NT2/D1 (cell line): ENCODE results near the gene TMEM8B.

Source experiments
- DNase-seq: peaks from one replicate; pipeline ENCODE4 v3.0.0-alpha.2; 2011; ENCODE audit warnings: low read depth, low spot score
- H3K27me3 ChIP-seq: 2 replicates; pipeline ENCODE4 v1.6.0; 2011; ENCODE audit warnings: mild to moderate bottlenecking; ENCODE audit not compliant: insufficient read length, insufficient read depth
- H3K36me3 ChIP-seq: 2 replicates; pipeline ENCODE4 v1.6.1; 2011; ENCODE audit warnings: mild to moderate bottlenecking, low read length, mixed read lengths; ENCODE audit not compliant: insufficient read depth, insufficient read length
- H3K4me1 ChIP-seq: 2 replicates; pipeline ENCODE4 v1.5.1; 2011; ENCODE audit not compliant: insufficient read depth, insufficient read length
- H3K4me3 ChIP-seq: 2 replicates; pipeline ENCODE4 v1.5.1; 2011; ENCODE audit warnings: low read depth; ENCODE audit not compliant: insufficient read length
- H3K9ac ChIP-seq: 2 replicates; pipeline ENCODE4 v1.6.0; 2011; ENCODE audit warnings: low read depth; ENCODE audit not compliant: insufficient read length
- H3K9me3 ChIP-seq: 2 replicates; pipeline ENCODE4 v1.5.1; 2011; ENCODE audit warnings: mild to moderate bottlenecking, low read length; ENCODE audit not compliant: insufficient read depth
- SUZ12 ChIP-seq: IDR thresholded peaks from 2 replicates; pipeline ENCODE4 v1.6.1; 2011; ENCODE audit not compliant: insufficient read length, insufficient read depth; ENCODE audit errors: extremely low read depth
- YY1 ChIP-seq: IDR thresholded peaks from 2 replicates; pipeline ENCODE4 v1.6.1; 2011; ENCODE audit not compliant: insufficient read length, insufficient read depth
- ZNF274 ChIP-seq: IDR thresholded peaks from 2 replicates; pipeline ENCODE4 v1.6.1; 2011; ENCODE audit warnings: mild to moderate bottlenecking, low read depth, low read length

Gene TMEM8B

GRCh38 chr9:35829084-35829763 lies at the start of gene TMEM8B:
TSS of gene TMEM8B (plus strand) at chr9:35829228. CDS start at chr9:35829448, 220 bp downstream.
- Histone ChIP-seq H3K4me3 (peak within 1 kb of the TSS; percentile 52), H3K9me3 (no peaks in the 10 kb centered on the region), H3K9ac (peak within 1 kb of the TSS; percentile 74), H3K4me1 (no peaks in the 10 kb centered on the region), H3K27me3 (no peaks in the 10 kb centered on the region), H3K36me3 (no peaks in the 10 kb centered on the region)
- no peak for TF ChIP-seq SUZ12
- TF ChIP-seq YY1, result no peak
- no peak for TF ChIP-seq ZNF274
- DNase-seq, result peak; percentile 93

GRCh38 chr9:35781066-35781465 lies 48.0 kb upstream of the TMEM8B start:
- H3K27me3 ChIP-seq, result no peaks in the 10 kb centered on the region
- no peak overlapping the region for H3K4me3 ChIP-seq
- TF ChIP-seq YY1 (no peak), SUZ12 (no peak), ZNF274 (no peak)
- H3K9ac ChIP-seq, result no peak overlapping the region
- no peaks in the 10 kb centered on the region for H3K9me3 ChIP-seq
- no peaks in the 10 kb centered on the region for H3K36me3 ChIP-seq
- DNase-seq, result no peak
- H3K4me1 ChIP-seq, result no peaks in the 10 kb centered on the region

GRCh38 chr9:35783418-35783817 lies 45.6 kb upstream of the TMEM8B start:
- Histone ChIP-seq H3K27me3 (no peaks in the 10 kb centered on the region), H3K36me3 (no peaks in the 10 kb centered on the region), H3K4me1 (no peaks in the 10 kb centered on the region), H3K4me3 (no peak overlapping the region), H3K9me3 (no peaks in the 10 kb centered on the region), H3K9ac (no peak overlapping the region)
- no peak for TF ChIP-seq ZNF274
- TF ChIP-seq SUZ12, result no peak
- no peak for TF ChIP-seq YY1
- DNase-seq, result no peak

GRCh38 chr9:35789541-35789940 lies 39.5 kb upstream of the TMEM8B start:
- Histone ChIP-seq H3K4me3 (no peak overlapping the region), H3K36me3 (no peaks in the 10 kb centered on the region), H3K9ac (no peak overlapping the region), H3K9me3 (no peaks in the 10 kb centered on the region), H3K4me1 (peaks cover 4% of the 10 kb centered on the region), H3K27me3 (peaks cover 9% of the 10 kb centered on the region)
- no peak for DNase-seq
- TF ChIP-seq ZNF274 (no peak), SUZ12 (no peak), YY1 (no peak)

GRCh38 chr9:35790025-35790384 lies 39.0 kb upstream of the TMEM8B start:
- H3K4me1 ChIP-seq, result peaks cover 4% of the 10 kb centered on the region
- no peak for DNase-seq
- no peak overlapping the region for H3K4me3 ChIP-seq
- TF ChIP-seq ZNF274, result no peak
- no peak for TF ChIP-seq YY1
- no peak for TF ChIP-seq SUZ12
- H3K9ac ChIP-seq, result peak overlapping the region; percentile 27
- no peaks in the 10 kb centered on the region for H3K36me3 ChIP-seq
- H3K9me3 ChIP-seq, result no peaks in the 10 kb centered on the region
- peaks cover 9% of the 10 kb centered on the region for H3K27me3 ChIP-seq

- Histone ChIP-seq H3K9ac (peak overlapping the region; percentile 80), H3K9me3 (no peaks in the 10 kb centered on the region), H3K27me3 (peaks cover 9% of the 10 kb centered on the region), H3K36me3 (no peaks in the 10 kb centered on the region), H3K4me1 (peaks cover 4% of the 10 kb centered on the region), H3K4me3 (peak overlapping the region; percentile 20)
- TF ChIP-seq SUZ12, result no peak
- TF ChIP-seq ZNF274, result no peak
- no peak for TF ChIP-seq YY1
- peak; percentile 62 for DNase-seq
Observed at GRCh38 chr9:35790385-35791296, 38.4 kb upstream of the TMEM8B start.

- Histone ChIP-seq H3K9me3 (no peaks in the 10 kb centered on the region), H3K9ac (peak within 1 kb of the TSS; percentile 80), H3K36me3 (no peaks in the 10 kb centered on the region), H3K27me3 (peaks cover 9% of the 10 kb centered on the region), H3K4me3 (peak within 1 kb of the TSS; percentile 69), H3K4me1 (peaks cover 4% of the 10 kb centered on the region)
- TF ChIP-seq YY1 (no peak), ZNF274 (no peak), SUZ12 (no peak)
- no peak for DNase-seq
Observed at GRCh38 chr9:35791297-35791921, 37.6 kb upstream of the TMEM8B start, which contains the start of gene NPR2. TSS of gene NPR2 (plus strand) at chr9:35791591. CDS start at chr9:35792409, 818 bp downstream.
